GM19043 (cell line): Measurements from ENCODE around the gene FIGNL2.
"Not testable (repeated sequence)": the region's sequence is repeated elsewhere in the genome, so short reads cannot be mapped to it uniquely, and the experiment has no call there.

Source experiments
- ATAC-seq: cut with Tn5 transposase; IDR thresholded peaks from one replicate; pipeline ENCODE4 v1.9.1; 2021; ENCODE audit warnings: low read depth; ENCODE audit not compliant: unreplicated experiment

Gene FIGNL2

DNA sequence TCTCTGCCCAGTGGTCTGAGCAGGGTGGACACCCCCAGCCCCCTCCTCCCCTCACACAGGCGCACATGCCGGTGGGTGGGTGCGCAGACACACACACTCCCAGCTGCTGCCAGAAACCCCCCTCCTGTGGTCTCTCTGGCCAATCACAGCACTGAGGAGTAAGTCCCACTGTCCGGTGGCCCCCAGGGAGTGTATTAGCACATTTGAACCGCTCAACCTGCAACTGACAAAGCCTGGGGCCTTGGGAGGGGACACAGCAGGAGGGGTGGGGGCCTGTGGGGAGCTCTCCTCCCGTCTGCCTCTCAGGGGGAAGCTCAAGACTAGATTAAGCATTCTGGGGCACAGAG, 11.7 kb downstream of the FIGNL2 start:
- ATAC-seq = no peak

DNA sequence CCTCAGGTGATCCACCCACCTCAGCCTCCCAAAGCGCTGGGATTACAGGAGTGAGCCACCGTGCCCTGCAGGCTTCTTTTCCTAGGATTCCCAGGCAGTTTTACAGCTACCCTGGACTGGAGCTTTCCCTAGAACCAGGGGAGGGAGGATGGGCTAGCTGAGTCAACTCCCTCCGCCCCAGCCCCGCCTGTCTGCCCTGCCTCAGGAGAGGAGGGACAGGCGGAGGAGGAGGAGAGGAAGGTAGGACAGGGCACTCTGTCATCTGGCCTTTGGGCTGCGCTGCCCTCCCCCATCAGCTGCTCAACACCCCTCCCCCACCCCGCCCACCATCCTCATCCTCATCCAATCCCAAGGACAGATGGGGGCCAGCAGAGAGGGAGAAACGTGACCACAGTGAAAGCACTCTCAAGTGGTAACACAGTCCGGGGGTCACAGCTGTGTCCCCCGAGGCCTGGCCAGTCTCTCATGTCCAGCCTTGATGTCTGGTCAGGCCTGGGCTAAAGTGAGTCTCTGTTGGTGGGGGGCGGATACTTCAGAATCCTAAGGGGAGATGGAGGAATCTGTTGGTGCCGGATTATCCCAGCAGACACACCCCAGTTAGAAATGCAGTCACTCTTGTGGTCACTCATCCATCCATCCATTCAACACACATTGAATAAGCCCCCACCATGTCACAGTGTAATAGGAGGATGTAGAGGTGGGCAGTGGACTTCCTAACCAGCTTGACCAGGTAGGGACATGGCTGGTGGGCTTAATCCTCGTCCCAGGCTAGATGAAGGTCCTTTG, 12.3 kb downstream of the FIGNL2 start:
- ATAC-seq = no peak

DNA sequence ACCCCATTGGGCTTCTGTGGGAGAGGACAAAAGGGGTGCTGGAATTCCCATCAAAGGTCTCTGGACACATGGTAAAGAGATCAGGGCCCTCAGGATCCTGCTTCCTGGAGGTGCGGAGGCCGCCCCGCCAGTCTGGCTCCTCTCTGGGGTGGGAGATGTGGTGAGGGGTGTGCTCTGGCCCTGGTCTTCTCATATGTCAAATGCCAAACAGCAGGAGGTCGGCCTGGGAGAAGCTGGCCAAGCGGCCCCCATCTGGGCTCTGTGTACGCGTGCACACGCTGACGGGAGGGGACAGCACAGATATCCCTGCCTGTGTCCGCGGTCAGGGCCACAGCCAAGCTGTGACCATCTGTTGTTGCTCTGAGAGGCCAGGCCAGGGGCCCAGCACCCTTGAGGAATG, 14.1 kb downstream of the FIGNL2 start:
- ATAC-seq = no peak

DNA sequence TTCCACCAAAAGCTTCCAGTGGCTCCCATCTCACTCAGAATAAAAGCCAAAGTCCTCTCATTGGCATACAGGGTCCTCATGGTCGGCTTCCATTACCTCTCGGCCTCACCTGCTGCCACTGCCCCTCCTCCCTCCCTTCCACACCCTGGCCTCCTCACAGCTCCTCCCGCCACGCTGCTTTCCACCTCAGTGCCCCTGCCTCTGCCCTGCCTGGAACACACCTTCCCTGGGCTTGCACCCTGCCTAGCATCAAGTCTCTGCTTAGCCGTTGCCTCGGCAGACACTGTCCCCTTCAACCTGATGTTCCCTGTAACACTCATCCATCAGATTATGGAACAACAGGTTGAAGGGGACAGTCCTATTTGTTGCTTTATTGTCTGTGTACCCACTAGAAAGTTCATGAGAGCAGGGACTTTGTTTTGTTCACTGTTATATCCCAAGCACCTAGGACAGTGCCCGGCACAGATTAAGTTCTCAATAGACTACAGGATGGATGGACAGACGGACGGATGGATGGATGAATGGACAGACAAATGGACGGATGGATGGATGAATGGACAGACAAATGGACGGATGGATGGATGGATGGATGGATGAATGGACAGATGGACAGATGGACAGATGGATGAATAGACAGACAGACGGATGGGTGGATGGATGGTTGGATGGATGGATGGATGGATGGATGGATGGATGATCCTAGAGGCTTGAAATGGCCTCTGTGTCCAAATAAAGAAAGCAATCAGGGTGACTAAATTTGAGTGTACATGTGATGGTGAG, 14.9 kb downstream of the FIGNL2 start:
- ATAC-seq = no peak

DNA sequence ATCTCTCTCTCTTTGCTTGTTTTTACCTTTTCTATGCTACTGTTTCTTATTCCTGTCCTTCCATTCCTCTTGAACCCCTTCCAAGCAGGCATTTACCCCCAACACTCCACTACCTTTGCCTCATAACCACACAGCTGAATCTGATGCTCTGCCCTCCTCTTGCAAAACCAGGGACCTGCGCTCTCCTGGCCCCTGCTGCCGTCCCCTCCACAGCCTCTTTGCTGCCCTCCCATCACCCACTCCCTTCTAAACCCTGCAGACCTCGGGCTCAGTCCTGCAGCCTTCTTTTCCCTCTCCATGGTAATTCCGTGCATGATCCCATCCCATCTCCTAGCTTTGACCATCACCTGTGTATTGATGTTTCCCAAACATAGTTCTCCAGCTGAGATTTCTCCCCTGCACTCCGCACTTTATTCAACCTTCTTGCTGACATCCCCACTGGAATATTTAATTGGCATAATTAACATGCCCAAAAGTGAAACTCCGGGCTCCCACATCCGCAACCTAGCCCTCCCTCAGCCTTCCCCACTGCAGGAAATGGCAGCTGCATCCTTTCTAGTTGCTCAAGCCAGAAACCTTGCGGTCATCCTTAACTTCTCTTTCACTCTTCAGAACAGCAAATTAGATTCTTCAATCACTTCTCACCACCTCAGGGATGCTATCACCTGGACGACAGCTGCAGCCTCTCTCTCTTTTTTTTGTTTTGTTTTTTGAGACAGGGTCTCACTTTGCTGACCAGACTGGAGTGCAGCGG, 16.0 kb downstream of the FIGNL2 start:
- no peak for ATAC-seq

DNA sequence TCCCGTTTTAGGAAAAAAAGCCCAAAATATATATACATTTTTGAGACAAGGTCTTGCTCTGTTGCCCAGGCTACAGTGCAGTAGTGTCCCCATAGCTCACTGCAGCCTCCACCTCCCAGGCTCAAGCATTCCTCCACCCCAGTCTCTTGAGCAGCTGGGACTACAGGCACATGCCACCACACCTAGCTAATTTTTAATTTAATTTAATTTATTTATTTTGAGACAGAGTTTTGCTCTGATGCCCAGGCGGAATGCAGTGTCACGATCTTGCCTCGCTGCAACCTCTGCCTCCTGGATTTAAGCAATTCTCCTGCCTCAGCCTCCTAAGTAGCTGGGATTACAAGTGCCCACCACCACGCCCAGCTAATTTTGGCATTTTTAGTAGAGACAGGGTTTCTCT, 16.7 kb downstream of the FIGNL2 start:
- not testable (repeated sequence) for ATAC-seq

DNA sequence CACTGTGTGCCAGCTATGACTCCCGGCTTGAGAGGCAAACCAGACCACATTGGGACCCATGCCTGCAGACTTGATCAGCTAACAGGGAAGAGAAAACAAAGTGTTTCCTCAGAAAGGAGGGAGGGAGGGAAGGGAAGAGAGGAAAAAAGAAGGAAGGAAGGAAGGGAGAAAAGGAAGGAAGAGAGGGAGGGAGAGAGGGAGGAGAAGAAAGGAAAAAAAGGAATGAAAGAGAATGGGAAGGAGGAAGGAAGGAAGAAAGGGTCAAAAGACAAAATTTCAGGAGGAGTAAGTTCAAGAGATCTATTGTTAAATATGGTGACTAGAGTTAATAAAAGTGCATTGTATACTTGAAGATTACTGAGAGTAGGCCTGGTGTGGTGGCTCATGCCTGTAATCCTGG, 18.9 kb downstream of the FIGNL2 start:
- ATAC-seq = no peak

DNA sequence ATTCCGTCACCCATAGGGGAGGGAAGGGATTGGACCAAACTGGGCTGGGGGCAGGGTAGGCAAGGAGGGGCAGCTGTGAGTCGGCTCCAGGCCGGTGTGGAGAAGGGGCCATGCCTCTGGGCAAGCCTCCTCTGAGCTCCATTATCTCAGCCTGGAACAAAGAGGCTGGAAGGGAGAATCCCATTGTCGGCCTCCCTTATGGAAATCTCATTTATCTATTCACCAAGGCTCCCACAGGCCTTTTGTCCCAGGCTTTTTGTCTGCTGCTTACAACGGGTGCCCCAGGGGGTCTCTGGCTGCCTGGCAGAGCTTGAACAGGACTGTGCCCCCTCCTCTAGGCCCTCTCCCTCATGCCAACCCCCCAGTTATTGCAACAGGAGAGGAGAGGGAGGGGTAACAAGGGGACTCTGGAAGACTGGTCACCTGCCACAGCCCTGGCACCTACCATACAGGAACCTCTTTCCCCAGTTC, 19.5 kb downstream of the FIGNL2 start:
- ATAC-seq = no peak

DNA sequence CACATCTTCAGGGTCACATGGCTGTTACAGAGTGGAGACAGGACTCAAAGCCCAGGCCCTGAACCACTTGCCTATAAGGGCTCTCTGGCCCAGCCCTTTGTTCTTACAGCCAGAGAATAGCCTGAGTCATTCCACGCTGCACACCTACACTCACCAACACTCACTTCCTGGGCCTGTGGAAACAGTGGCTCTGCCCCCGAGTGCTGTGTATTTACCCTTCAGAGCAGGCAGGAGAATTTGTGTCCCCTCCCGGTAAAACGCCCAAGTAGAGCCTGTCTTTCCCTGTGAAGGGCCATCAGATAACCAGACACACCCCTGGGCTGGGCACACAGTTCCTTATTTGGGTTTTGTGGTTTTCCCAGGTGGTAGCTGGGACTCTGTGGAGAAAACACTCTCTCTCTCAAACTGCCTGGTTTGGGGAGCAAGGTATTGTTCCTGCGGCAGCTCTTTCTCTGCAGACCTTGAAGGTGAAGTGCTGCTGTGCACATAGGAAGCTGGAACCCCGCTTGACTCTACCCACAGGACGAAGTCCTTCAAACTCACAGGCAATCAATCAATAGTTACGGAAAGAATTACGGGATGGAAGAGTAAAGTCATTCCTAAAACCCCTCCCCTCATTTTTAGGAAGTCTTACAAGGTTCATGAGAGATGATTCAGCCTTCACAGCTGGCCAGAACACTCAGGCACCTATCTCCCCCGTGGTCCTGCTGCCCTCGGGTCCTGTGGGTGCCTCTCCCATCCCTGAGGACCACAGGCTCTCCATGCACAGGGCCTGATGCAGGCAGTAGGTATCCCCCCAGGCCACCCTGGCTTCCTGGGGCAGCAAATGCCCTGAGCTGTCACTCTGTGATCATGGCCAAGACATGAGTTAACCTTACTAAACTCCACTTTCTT, 20.3 kb downstream of the FIGNL2 start:
- ATAC-seq = no peak

DNA sequence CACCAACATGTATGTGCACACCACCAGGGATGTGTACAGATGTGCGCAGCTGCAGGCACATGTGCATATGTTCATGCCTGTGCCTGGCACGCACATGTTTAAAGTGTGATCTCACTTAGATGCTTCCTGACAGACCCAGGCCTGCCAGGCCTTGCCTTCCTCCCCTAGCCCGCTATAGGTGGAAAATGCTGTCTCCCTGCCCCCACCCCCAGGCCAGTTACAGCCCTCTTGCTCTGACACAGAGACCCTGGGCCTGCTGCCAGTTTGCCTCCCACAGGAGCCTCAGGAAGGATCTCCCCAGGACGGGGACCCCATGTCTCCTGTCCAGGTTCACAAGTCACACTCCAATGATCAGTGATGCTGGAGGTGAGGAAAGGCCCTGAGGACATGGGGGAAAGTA, 21.6 kb downstream of the FIGNL2 start:
- no peak for ATAC-seq

DNA sequence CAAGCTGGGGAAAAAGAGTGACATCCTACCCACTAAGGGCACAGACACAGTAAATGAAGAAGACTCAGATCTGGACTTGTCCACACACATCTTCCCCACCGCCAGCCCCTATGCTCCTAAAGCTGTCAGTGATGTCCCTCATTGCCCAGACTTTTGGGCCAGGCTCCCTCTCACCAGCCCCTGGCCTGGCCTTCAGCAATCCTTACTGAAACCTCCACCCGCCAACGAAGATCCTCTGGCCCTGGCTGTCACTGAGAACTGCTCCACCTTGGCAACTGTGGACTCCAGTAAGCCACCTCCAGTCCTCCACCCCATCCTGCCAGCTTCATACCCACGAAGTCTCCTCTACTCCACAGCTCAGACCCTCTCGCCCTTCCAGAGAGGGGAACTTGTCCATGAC, 23.3 kb downstream of the FIGNL2 start:
- ATAC-seq = no peak

DNA sequence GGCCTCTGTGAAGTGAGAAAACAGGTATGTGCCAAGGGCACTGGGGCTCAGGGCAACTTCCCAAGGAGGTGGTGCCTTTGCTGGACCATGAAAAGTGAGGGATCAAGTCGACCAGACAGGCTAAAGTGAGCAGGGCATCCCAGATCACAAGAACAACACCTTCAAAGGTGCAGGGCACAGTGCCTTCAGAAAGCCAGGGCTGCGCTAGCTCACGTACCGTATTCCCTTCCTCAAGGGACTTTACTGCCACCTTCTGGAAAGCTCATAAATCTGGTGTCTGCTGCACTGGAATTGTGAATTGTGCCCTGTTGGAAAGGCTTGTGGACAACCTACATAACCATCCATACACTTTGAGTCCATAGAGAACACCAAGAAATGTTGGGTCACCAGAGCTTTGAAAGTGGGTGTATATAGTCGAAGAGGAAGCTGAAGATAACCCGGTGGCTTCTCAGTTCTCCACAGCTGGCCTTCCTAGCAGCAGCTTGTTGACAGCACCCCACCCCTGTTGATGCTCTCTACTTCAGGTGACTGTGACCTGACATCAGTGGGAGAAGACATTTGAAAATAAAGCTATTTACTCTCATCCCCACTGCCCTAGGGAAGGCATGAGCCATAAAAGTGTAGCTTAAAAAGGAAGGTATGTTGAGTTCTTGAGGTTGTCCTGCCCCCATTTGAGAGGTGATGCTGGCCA, 24.5 kb downstream of the FIGNL2 start:
- no peak for ATAC-seq

DNA sequence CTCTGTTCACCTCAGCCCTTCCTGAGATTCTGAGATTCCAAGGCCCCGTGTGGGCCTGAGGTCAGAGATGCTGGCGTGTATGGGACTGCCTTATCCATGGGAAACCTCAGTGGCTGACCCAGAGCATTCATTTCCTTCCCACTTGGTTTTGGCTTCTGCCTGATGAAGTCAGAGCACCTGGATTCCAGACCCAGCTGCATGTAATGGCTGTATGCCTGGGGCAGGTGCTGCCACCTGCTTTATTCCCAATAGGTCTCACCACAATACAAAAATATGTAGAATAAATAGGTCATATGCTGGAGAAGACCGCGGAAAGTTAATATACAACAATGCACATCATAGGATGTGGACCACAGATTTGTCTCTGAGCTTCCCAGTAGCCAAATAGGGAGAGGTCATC, 25.6 kb downstream of the FIGNL2 start:
- no peak for ATAC-seq

DNA sequence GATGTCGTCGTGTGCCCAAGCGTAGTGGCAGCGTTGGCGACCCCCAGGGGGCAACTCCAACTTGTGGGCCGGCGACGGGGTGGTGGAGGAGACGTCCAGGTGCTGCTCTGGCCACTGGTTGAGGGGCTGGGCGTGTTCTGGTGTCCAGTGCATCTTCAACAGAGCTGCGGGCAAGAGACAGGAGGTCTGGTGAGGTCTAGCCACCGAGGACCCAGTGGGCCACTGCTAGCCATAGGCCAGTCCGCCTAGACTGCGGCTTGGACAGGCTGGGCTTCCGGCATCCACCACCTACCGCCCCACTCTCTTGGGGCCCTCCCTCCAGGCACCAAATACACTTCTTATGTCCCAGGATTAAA, 26.3 kb downstream of the FIGNL2 start:
- ATAC-seq = no peak

DNA sequence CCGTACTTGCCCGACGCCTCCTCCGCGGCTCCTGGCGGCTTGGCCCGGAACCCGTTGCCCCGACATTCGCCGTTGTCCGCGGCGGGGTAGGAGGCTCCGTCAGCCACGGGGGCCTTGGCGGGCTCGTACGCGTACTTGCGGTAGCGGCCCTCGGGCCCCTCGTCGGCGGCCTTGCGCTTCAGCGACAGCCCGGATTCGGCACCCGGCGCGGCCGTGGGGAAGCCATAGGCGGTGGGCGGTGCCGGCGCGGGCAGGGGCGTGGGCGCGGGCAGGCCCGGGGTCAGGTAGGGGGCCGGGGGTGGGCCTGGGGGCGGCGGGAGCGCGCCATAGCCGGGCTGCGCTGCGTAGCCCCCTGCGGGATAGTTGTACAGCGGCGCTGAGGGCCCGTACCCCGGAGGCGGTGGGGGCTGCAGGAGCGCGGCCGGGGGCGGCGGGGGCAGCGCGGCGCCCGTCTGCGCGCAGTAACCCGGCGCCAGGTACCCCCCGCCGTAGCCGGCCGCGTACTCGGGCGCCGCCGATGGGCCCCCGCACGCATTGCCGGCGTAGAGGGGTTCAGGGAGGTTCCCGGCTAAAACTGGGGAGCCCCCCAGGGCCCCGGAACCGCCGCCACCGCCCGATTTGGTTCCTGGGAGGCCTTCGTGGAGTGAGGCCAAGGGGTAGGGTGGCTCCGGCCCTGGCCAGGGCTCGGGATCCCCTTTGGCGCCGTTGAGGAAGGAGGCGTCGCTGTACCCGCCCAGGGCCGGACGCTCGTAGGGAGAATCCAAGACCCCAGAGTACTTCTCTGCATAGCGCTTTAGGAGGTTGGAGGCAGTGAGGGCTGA, 26.9 kb downstream of the FIGNL2 start:
- no peak for ATAC-seq

DNA sequence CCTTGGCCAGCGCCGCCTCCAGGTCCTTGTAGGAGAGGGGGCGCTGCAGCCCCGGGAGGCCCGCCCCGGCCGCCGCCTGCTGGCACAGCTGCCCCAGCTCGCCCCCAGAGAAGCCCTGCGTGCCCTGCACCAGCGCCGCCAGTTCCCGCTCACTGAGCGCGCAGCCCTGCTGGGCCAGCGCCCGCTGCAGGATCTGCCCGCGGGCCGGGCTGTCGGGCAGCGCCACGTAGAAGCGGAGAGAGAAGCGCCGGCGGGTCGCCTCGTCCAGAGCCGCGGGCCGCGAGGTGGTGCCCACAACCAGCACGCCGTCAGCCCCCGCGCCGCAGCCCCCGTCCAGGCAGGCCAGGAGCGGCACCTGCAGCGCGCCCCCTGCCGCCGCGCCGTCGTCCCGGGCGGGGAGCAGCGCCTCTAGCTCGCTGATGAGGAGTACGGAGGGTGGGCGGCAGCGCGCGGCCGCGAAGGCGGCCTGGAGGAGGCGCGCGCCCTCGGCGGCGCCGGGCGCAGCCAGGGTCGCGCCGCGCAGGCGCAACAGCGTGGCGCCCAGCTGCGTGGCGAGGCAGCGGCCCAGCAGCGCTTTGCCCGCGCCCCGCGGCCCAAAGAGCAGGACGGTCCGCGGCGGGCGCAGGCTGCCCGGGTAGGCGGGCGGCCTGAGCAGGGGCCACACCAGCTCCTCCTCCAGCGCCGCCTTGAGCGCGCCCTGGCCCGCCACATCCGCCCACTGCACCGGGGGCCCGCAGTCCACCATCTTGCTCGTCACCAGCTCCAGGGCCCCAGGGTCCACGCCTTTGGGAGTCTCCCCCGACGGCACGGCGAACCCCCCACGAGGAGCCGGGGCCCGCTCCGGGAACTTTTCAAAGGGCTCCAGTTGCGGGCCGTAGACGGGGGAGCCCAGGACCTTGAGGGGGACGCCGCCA, 27.7 kb downstream of the FIGNL2 start:
- no peak for ATAC-seq

DNA sequence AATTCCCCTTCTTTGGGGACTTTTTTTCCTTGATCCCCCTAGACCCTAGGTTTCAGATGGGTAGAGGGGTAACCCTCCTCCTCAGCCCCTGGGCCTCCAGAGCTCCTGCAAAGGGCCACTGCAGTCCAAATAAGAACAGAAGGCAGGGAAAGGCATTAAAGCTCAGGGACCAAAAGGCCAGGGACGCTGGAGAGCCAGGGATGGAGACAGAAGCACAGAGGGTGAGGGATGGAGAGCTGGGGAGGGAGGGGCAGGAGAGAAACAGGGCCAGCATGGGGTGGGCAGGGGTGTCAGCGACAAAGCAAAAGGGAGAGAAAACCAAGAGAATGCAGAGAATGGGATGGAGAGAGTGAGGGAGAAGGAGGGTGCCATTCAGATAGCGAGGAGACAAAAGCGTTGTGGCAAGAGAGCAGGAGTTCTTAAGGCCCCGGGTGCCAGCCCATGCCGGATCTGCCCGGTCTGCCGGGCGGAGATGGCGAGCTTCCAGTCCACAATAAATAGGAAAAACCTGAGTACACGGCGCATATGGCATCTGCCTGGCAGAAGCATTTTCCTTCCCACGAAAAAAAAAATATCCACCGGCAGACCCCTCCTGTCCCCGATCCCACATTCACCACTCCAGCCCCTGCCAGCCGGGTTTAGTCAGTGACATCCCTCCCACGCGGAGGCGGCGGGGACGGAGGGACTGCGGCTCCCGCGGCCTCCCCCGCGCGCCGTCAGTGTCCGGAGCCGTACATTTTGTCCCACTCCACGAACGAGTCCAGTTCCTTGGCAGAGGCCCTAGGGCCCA, 28.6 kb downstream of the FIGNL2 start:
- no peak for ATAC-seq
